GM18870 (cell line): ENCODE measurements around the gene AK5.
"Not testable (repeated sequence)": the region's sequence is repeated elsewhere in the genome, so short reads cannot be mapped to it uniquely, and the experiment has no call there.

Experiments used
- ATAC-seq: cut with Tn5 transposase; IDR thresholded peaks from one replicate; pipeline ENCODE4 v1.9.1; 2021; ENCODE audit warnings: moderate library complexity; ENCODE audit not compliant: unreplicated experiment

AK5 gene

DNA sequence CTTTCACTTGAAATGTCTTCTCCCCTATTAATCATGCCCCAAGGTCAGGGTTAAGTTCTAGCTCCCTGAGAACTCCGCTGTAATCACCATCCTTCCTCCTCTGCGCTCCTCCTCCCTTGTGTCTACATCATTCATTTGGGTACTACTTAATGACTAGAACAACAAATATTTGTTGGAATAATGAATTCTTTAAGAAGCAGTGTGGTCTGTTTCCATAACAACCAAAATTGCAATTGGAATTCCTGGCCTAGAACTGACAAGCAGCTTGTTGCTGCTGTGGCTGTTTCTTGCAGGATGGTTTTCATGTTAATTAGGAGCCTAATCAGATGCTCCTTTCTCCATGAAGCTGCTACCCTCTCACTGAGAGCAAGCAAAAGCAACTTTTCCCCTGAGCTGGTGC lies 208.1 kb downstream of the AK5 start:
- ATAC-seq: no peak

DNA sequence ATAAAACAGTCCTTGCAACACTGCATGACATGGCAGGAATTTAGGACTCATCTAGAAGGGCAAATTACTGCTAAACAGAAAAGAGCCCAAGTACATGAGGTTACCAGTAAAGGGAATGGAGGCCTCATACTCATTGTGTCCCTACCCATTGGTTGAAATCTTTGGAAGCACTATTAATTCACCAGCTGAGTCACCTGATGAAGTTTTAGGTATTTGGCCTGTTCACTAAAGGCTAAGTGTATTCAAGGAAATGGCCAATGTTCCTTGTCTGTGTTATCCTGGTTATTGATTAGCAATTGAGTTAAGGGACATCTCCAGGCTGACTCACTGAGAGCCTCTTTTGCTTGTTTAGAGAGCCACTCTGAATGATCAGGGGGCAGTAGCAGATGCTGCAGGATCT lies 212.2 kb downstream of the AK5 start:
- ATAC-seq: no peak

DNA sequence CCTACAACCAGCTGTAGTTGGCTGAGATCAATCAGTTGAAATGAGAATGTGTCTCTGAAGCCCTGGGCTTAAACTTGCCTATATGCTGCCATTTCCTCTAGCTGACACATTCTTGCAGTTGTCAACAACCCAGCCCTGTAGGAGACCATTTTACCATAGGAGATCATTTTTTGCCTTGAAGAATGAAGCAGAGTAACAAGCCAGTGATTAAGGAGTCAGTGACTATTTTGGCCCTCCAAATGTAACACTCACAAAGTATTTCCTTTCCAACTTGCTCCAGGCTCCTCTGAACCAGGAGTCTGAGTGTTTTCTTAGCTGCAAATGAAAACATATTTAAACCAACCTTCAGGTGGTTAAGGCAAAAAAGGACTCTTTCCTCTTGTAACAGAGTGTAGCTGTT lies 217.1 kb downstream of the AK5 start:
- ATAC-seq: no peak

DNA sequence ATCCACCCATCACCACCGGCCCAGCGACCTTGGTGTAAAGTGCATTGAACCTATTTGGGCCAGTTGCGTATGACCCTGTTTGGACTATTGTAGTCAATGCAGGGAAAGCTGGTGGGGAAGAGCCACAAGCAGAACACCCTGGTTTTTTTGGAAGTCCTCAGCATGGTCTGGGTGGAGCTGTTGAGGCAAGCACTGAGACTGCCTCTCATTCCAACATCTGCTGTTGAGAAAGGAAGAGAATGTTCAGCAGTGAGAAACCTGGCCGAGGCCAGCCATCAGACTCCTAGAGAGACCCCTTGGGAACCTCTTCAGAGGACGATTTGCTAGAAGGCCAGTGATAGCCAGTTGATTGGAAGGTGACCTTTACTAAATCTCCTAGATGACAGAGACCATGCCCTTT lies 217.6 kb downstream of the AK5 start:
- no peak for ATAC-seq

DNA sequence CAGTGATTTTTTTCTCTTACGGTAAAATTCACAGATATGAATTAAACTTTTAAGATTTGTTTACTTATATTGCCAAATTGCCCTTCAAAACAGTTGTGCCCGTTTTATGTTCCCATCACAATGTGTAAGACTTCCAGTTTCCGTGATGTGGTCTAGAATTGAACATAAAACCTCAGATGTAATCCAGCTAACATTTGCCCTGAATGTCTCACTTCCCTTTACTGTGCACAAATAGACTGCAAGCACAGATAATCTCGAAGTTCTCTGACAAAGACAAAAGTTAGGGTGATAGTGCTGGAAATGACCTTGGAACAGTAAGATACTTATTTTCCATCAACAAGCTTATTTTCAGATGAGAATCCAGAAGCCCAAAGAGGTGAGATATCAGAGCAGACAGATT lies 223.2 kb downstream of the AK5 start:
- no peak for ATAC-seq

DNA sequence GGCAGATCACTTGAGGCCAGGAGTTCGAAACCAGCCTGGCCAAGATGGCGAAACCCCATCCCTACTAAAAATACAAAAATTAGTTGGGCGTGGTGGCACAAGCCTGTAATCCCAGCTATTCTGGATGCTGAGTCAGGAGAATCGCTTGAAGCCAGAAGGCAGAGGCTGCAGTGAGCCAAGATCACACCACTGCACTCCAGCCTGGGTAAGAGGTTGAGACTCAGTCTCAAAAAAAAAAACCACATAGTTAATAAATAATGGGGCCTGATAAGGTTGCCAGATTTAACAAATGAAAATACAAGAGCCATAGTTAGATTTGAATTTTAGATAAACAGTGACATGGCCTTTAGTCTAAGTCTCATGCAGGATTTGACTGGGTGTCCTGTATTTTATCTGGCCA lies 225.0 kb downstream of the AK5 start:
- no peak for ATAC-seq

DNA sequence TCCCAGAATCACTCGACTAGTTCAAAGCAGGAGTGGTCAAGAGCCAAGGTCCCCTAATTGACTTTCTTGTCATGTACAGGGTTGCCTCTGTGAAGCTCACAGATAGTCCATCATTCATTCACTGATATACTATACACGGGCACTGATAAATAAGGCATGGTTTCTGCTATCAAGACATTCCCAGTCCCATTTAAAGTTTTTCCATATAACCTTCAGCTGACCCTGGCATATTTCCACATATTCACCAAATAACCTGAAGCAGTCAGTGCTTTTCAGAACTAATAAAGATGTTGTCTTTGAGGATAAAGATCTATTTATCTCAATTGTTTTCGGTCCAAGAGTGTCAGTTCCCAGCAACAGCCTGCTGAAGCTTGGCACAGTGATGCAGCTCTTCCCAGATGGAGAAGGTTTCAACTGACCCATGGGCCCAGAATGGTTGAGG lies 227.3 kb downstream of the AK5 start:
- no peak for ATAC-seq

DNA sequence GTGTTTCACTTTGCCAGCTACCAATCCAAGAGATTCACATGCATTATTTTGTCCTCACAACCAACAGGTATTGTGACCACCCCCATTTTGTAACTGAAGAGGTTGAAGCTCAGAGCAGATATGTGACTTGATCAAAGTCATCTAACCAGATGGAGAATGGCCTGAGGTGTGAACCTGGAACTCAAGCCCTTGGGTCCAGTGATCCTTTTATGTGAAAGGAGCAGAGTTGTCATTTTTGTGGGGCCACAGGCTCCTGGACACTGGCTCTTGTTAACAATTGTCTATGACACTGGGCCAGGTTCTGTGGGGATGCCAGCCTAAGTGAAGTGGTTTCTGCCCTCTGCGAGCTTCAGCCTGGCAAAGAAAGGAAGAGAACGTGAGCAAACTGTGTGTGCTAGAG lies 228.1 kb downstream of the AK5 start:
- ATAC-seq: no peak

DNA sequence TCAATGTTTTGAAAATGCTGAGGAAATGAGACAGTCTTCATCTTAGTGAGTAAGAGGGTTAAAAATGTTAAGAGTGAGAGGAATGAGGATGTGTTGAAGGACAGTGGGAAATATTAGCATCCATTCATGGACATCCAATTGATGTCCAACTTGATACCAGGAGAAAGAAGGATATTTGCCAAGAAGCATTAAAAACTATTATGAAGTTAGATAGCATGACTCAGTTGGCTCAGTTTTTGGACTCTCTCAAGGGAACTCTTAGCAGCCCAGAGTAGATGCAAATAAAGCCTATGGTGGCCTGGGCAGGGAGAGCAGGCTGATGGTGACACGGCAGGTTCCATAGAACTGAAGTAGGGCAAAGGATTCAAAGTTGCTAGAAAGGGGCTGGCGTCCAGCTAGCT lies 229.6 kb downstream of the AK5 start:
- no peak for ATAC-seq

DNA sequence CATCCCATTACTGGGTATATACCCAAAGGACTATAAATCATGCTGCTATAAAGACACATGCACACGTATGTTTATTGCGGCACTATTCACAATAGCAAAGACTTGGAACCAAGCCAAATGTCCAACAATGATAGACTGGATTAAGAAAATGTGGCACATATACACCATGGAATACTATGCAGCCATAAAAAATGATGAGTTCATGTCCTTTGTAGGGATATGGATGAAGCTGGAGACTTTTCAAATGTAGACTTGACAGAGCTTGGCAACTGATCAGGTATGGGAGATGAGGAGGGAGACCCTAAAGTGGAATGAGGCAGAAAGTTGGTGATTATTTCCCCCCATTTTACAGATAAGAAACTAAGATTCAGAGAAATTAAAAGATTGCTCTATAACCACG lies 230.8 kb downstream of the AK5 start:
- ATAC-seq: not testable (repeated sequence)

DNA sequence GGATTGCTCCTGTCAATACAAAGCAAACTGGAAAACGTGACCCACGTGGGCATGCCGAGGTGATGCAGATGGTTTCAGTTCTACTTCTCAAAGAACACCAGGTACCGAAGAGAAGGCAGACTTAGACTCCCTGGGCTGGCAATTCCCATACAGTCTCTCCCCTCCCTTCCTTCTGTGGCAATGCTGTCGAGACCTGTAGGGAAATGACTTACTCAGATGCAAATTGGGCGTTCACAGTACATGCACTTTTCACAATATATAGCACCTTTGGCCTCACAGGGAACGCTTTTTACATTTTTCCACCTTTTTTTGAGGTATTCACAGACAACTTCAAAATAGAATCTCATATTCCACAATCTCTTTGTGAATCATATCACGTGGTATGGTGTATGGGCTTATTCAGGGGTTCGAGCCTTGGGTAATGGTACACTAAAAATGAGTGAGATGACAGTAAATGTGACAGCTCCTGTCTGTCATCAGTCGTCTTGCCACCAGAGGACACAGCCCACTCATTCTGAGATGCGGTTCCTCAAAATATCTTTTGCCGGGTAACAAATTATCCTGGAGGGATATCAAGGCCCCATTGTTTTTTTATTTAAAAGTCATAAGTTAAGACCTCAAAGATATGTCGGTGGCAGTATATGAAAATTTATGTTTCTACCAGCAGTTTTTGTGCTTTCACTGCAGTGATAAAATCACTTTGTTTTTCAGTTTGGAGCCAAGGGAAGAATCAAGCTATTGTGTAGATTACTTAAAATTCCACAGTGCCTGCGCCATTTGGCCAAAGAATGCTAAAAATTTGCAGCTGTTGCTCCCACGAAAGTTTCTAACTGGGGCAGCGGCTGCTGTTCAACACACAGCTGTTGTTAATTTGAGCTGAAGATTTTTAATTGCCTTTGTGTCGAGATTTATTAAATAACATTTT lies 232.3 kb downstream of the AK5 start:
- ATAC-seq: no peak

DNA sequence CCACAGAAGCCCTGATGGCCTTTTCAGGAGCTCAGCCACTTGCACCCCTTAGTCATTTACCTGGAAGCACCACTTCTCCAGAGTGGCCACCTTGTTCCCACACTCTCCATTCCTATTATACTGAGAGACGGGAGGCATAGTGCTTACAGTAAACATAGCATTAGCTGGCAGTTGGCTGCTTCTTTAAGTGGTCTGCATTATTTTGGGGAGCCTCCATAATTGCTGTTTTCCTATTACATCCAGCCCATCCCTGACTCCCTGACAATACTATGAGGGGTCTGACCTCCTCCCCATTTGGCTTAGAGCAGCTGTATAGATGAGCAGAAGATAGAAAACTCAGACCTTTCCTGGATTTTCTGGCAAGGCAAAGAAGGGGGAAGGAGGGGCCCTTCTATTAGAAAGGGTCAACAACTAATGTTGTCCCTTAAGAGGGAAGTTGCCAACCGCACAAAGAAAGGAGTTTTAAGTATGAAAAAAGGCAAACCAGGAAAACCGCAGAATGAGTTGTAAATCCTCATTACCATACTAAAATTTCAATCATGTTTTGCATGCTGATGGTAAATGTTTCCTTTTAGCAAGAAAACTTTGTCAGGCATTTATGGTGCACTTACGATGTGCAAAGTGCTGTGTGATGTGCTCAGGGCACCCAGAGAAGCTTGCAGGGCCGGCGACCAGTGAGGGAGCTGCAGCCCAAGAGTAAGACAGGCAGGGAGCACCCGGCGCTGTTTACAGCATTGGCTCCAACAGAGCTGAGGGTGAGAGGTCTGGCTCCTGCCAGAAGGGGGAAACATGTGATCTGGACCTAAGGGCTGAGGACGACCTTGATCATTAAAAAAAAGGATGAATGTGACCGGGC lies 233.3 kb downstream of the AK5 start:
- no peak for ATAC-seq

DNA sequence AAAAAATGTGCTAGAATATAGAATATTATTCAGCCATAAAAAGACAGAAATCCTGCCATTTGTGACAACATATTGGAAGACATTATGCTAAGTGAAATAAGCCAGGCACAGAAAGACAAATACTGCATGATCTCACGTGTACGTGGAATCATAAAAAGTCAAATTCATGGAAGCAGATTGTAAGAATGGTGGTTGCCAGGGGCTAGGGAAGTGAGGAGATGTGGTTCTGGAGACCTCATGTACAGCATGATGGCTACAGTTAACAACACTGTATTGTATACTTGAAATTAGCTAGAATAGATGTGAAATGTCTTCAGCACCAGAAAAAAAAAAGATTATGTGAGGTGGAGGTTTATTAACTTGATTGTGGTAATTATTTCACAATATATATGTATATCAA lies 234.3 kb downstream of the AK5 start:
- no peak for ATAC-seq

DNA sequence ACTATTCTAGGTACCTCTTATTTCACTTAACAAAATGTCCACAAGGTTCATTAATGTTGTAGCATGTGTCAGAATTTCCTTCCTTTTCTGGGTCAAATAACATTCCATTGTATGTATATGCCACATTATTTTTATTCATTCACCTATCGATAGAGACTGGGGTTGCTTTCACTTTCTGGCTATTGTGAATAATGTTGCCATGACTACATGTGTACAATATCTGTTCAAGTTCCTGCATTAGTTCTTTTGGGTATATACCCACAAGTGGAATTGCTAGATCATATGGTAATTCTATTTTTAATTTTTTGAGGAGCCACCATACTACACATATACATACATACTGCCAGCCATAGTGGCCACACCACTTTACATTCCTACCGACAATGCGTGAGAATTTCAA lies 242.2 kb downstream of the AK5 start:
- no peak for ATAC-seq

DNA sequence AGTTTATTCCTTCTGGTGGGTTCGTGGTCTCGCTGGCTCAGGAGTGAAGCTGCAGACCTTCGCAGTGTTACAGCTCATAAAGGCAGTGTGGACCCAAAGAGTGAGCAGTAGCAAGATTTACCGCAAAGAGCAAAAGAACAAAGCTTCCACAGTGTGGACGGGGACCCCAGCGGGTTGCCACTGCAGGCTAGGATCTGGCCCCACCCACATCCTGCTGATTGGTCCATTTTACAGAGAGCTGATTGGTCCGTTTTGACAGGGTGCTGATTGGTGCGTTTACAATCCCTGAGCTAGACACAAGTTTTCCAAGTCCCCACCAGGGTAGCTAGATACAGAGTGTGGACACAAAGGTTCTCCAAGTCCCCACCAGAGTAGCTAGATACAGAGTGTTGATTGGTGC lies 249.3 kb downstream of the AK5 start:
- ATAC-seq: not testable (repeated sequence)

DNA sequence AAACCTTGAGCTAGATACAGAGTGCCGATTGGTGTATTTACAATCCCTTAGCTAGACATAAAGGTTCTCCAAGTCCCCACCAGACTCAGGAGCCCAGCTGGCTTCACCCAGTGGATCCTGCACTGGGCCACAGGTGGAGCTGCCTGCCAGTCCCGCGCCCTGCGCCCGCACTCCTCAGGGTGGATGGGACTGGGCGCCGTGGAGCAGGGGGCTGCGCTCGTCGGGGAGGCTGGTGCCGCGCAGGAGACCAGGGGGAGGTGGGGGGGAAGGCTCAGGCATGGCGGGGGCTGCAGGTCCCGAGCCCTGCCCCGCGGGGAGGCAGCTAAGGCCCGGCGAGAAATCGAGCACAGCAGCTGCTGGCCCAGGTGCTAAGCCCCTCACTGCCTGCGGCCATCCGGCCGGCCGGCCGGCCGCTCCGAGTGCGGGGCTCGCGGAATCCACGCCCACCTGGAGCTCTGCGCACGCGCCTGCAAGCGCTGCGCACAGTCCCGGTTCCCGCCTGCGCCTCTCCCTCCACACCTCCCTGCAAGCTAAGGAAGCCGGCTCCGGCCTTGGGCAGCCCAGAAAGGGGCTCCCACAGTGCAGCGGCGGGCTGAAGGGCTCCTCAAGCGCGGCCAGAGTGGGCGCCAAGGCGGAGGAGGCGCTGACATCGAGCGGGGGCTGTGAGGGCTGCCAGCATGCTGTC lies 249.9 kb downstream of the AK5 start:
- ATAC-seq: not testable (repeated sequence)

DNA sequence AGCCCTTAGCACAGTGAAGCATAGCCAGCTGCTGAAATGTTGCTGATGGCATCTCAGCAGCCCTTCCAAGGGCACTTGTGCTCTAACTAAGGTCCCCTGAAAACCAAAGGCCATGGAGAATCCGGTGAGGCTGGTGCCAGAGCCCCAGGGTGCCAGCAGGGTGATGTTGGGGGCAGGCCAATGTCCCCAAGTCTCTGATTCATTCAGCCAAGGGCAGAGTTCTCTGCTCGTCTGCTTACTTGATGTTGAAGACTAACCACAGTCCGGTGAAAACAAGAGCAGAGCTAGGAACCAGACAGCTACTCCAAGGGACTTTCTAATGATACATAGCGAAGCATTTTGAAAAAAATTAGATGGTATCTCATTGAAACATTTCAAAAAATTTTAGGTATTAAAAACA lies 250.8 kb downstream of the AK5 start:
- no peak for ATAC-seq

DNA sequence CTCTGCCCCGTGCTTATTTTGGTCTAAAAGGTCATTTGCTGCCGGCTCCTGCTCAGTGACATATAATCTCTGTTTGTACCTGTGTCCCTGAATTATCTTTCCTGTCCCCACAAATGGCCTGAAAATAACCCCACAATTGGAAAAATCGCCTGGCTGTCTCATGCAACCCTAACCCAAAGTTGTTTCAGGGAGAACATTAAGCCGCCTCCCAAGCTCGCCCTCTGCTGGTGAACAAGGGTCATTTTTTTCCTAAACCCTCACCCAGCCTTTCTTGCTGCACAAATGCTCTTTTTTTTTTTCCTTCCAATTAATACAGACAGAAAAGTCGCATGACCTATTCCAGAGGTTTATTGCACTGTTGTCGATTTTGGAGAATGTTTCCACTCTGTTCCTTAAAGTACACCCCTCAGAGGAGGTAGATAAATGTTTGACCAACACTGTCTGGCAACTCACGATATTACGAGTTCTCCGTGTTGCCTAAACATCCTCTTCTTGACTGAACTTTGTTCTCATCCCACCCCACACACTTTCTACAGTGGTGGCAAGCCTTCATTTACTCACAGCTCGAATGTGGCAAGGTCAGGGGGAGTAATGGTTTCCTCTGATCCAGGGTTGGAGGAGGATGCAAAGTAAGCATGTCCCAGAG lies 252.0 kb downstream of the AK5 start:
- ATAC-seq: no peak

DNA sequence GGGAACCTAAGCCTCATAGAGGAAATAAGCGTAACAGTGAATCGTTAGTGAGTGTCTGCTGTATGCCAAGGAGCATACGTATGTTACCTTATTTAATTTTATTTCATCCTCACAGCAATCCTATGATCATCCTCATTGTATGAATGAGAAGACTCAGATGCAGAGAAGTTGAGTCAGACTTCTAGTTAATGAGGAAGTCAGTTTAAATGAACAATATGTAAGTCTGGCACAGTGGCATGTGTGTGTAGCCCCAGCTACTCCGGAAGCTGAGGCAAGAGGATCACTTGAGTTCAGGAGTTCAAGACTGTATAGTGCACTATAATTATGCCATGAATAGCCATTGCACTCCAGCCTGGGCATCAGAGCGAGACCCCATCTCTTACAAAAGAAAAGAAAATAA lies 252.6 kb downstream of the AK5 start:
- ATAC-seq: no peak

DNA sequence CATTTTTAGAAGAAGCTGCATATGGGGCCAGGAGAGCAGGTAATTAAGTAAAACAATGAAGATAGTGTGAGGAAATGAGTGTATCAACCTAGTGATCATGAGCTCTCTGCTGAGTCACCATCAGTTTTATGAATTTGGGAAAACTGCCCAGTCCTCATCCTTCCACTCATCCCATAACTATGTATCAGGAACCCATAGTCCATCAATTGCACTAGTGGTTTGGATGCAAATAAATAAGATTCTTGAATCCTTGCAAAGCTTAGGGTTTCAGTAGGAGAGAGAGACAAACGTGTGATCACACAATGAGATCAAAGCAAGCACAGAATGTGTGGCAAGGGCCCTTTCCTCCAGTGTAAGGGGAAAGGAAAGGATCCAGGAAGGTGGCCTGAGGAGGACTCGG lies 255.0 kb downstream of the AK5 start:
- no peak for ATAC-seq

DNA sequence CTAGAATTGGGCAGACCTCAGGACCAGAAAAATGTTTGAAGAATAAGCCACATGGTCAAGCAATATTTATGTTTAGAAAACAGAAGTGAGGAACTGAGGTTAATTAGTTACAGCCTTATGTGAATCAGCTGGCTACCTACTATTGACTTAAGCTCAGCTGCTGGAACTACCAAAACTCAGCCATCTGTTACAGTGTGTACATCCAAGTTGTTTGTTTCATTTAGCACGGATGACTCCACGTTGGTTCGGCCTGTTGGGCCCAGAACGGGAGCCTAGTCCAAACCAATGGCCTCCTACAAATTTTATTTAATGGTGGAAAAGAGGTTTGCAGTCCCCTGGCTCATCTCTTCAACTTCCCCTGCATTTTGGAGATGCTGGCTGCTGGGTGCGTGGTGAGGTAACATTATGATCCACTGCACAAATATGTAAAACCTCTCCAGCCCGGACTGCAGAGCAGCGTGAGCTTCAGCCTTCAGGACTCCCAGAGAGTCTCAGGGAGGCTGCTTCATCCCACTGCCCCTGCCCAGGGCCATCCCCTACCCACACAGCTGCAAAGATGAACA lies 257.2 kb downstream of the AK5 start:
- ATAC-seq: peak; percentile 79
